CD4-positive, alpha-beta memory T cell (primary cell): Measurements from ENCODE around the gene CTDSPL. TPM values are rescaled to one million over a fixed set of nuclear protein-coding genes. Genes with fewer than 3 reads are reported as not detected.

Experiments used
- CTCF ChIA-PET: fragments of 350-600 bp; sonication (Branson Sonifier 250); formaldehyde crosslinking; loops from one replicate; lab custom pipeline; 2021; ENCODE audit warnings: inconsistent platforms; ENCODE audit not compliant: partially characterized antibody; lab: Charles Lee
- POLR2A ChIA-PET: fragments of 350-600 bp; sonication (Branson Sonifier 250); formaldehyde crosslinking; loops from one replicate; lab custom pipeline; 2021; ENCODE audit not compliant: partially characterized antibody; lab: Charles Lee
- DNase-seq, 5 donors: peaks; one replicate each; pipeline versions ENCODE4 v3.0.0 to v3.0.0-alpha.2; 2020 to 2022; ENCODE audit warnings: mixed read lengths in 1 of 5
- H3K27ac ChIP-seq: one replicate; pipeline ENCODE4 v1.7.0; 2013; ENCODE audit warnings: low read depth, low read length
- H3K27me3 ChIP-seq: 2 replicates; pipeline ENCODE4 v1.7.0; 2013; ENCODE audit warnings: mild to moderate bottlenecking, low read length, moderate library complexity; ENCODE audit not compliant: insufficient read depth
- H3K36me3 ChIP-seq: 2 replicates; pipeline ENCODE4 v1.7.0; 2013; ENCODE audit warnings: mild to moderate bottlenecking, low read length, moderate library complexity; ENCODE audit not compliant: insufficient read depth
- H3K4me1 ChIP-seq: 2 replicates; pipeline ENCODE4 v1.7.0; 2013; ENCODE audit warnings: mild to moderate bottlenecking, low read length, moderate library complexity; ENCODE audit not compliant: insufficient read depth
- H3K4me3 ChIP-seq, 2 donors: one replicate each; pipeline ENCODE4 v1.7.0; 2013; ENCODE audit warnings: low read length in 2 of 2, mild to moderate bottlenecking in 1 of 2
- H3K9me3 ChIP-seq, 2 donors: one replicate each; pipeline ENCODE4 v1.7.0; 2013; ENCODE audit warnings: low read length in 2 of 2, control low read depth in 1 of 2; ENCODE audit not compliant: control insufficient read depth in 1 of 2
- H3K27ac Mint-ChIP-seq, 7 donors: one replicate each; pipeline ENCODE4 v1.8.0; 2020 to 2021; ENCODE audit warnings: mixed read lengths in 7 of 7, mild to moderate bottlenecking in 6 of 7, inconsistent platforms in 3 of 7, moderate library complexity in 3 of 7
- H3K27me3 Mint-ChIP-seq, 2 donors: one replicate each; pipeline ENCODE4 v1.8.0; 2020 to 2021; ENCODE audit warnings: mixed read lengths in 2 of 2
- H3K36me3 Mint-ChIP-seq, 2 donors: one replicate each; pipeline ENCODE4 v1.8.0; 2020 to 2021; ENCODE audit warnings: mixed read lengths in 2 of 2, inconsistent platforms in 1 of 2, mild to moderate bottlenecking in 1 of 2
- H3K4me1 Mint-ChIP-seq, 4 donors: one replicate each; pipeline ENCODE4 v1.8.0; 2020 to 2021; ENCODE audit warnings: mixed read lengths in 4 of 4, mild to moderate bottlenecking in 1 of 4
- H3K4me3 Mint-ChIP-seq, 8 donors: one replicate each; pipeline ENCODE4 v1.8.0; 2020 to 2021; ENCODE audit warnings: mixed read lengths in 8 of 8, mild to moderate bottlenecking in 7 of 8, moderate library complexity in 6 of 8, inconsistent platforms in 3 of 8
- H3K9me3 Mint-ChIP-seq, 8 donors: one replicate each; pipeline ENCODE4 v1.8.0; 2020 to 2021; ENCODE audit warnings: mixed read lengths in 8 of 8, mild to moderate bottlenecking in 5 of 8, inconsistent platforms in 3 of 8, moderate library complexity in 1 of 8
- intact Hi-C: fragments of 100-400 bp; cut with micrococcal nuclease; formaldehyde crosslinking; loops from one replicate; pipeline ENCODE4 v1.15.1; 2023
- polyA plus RNA-seq, 2 donors: library from polyadenylated mRNA; unstranded; fragments of 300-500 nt; fragmentation: Illumina TruSeq; gene quantifications; one replicate each; pipeline ENCODE4 v1.2.3, GENCODE V29; 2021
- total RNA-seq, 2 experiments: library from RNA; stranded (reverse); gene quantifications; one replicate each; pipeline ENCODE4 v1.2.3, GENCODE V29; 2021

Gene CTDSPL
- total and polyA plus RNA-seq, 4 experiments from 2014 or later: 0.08 to 0.73 (median 0.61) TPM; not detected in 1

DNA sequence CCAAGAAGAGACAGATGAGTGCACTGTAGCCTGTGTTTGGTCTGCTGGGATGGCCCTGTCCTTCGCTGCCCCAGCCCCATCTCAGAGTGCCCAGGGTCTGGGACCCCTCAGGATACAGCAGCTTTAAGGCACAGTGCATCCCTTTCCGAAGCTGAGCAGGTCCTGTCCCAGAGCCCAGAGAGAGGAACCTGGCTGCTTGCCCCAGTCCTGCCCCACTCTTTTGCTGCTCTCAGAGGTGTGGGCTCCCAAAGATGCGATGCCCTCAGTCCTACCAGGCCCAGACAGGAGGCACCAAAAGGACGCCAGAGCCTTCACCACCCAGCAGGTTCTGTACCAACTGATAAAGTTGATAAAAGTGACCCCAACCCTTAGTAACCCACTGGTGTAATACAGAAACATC, 159.5 kb downstream of the CTDSPL start:
- H3K36me3 Mint-ChIP-seq: peaks cover 44% of the 10 kb centered on the region in 2 donors
- no peak overlapping the region for H3K4me3 Mint-ChIP-seq
- H3K27me3 Mint-ChIP-seq: no peaks in the 10 kb centered on the region
- ChIA-PET POLR2A (interaction anchor here (1.1 to 3.0 kb wide), 4 partner anchors 12 to 116 kb away, joined by 3 to 9 read pairs (median 6); partner anchors contain the start of genes ACAA1 and DLEC1), CTCF (interaction anchor here (1.1 to 2.0 kb wide), 4 partner anchors 16 to 46 kb away, joined by 3 to 7 read pairs (median 6); no protein-coding TSS in a partner anchor)
- Histone ChIP-seq H3K4me3 (no peak overlapping the region), H3K9me3 (no peaks in the 10 kb centered on the region), H3K4me1 (peaks cover 33% of the 10 kb centered on the region), H3K27me3 (no peaks in the 10 kb centered on the region), H3K27ac (no peak overlapping the region), H3K36me3 (peaks cover 25% of the 10 kb centered on the region)
- peaks cover 30 to 58% (median 42%) of the 10 kb centered on the region in 4 donors for H3K4me1 Mint-ChIP-seq
- intact Hi-C loops: no loop called here
- peaks cover 0 to 12% (median 0%) of the 10 kb centered on the region in 8 donors for H3K9me3 Mint-ChIP-seq
- H3K27ac Mint-ChIP-seq: peak overlapping the region in 6 of 7 donors; percentile 30 to 91 (median 88)
- DNase-seq: no peak

- peaks cover 34% of the 10 kb centered on the region in 2 donors for H3K36me3 Mint-ChIP-seq
- peak overlapping the region; percentile 87 for H3K27ac ChIP-seq
- POLR2A ChIA-PET: interaction anchor here (1.1 to 3.0 kb wide), 4 partner anchors 15 to 143 kb away, joined by 3 to 9 read pairs (median 8); partner anchors contain the start of genes ACAA1 and OXSR1
Measured at GRCh38 chr3:38022301-38022700, 160.6 kb downstream of the CTDSPL start.

GRCh38 chr3:38022896-38023709, 161.4 kb downstream of the CTDSPL start:
- Histone ChIP-seq H3K27me3 (no peaks in the 10 kb centered on the region), H3K9me3 (no peaks in the 10 kb centered on the region), H3K4me3 (peak overlapping the region; percentile 70 to 91), H3K36me3 (peaks cover 7% of the 10 kb centered on the region), H3K27ac (peak overlapping the region; percentile 87), H3K4me1 (peaks cover 33% of the 10 kb centered on the region)
- Mint-ChIP-seq H3K27me3 (no peaks in the 10 kb centered on the region), H3K4me1 (peaks cover 30 to 74% (median 47%) of the 10 kb centered on the region in 4 donors), H3K27ac (peak overlapping the region; percentile 91 to 100 (median 99)), H3K9me3 (peaks cover 0 to 5% (median 0%) of the 10 kb centered on the region in 8 donors), H3K4me3 (peak overlapping the region; percentile 86 to 95 (median 92)), H3K36me3 (peaks cover 26% of the 10 kb centered on the region in 2 donors)
- CTCF ChIA-PET: interaction anchor here (2.0 kb wide), 2 partner anchors 16 to 18 kb away, joined by 6 to 10 read pairs; partner anchors contain the start of gene DLEC1
- POLR2A ChIA-PET: interaction anchor here (1.1 to 1.4 kb wide), 3 partner anchors 16 to 142 kb away, joined by 4 to 8 read pairs (median 7); partner anchors contain the start of gene OXSR1
- intact Hi-C loops: no loop called here
- DNase-seq: no peak

More at GRCh38 chr3:38022301-38022700, 160.6 kb downstream of the CTDSPL start:
- CTCF ChIA-PET: interaction anchor here (2.0 kb wide), 2 partner anchors 17 kb away, joined by 6 to 10 read pairs; partner anchors contain the start of gene DLEC1
- Histone ChIP-seq H3K36me3 (peaks cover 14% of the 10 kb centered on the region), H3K4me3 (no peak overlapping the region), H3K4me1 (peaks cover 33% of the 10 kb centered on the region), H3K9me3 (no peaks in the 10 kb centered on the region), H3K27me3 (no peaks in the 10 kb centered on the region)
- Mint-ChIP-seq H3K27me3 (no peaks in the 10 kb centered on the region), H3K4me1 (peaks cover 30 to 66% (median 42%) of the 10 kb centered on the region in 4 donors), H3K4me3 (peak overlapping the region in 3 of 8 donors; percentile 30 to 92 (median 32)), H3K9me3 (peaks cover 0 to 5% (median 0%) of the 10 kb centered on the region in 8 donors), H3K27ac (peak overlapping the region; percentile 72 to 99 (median 91))
- DNase-seq: no peak
- intact Hi-C loops: no loop called here

GRCh38 chr3:38026856-38027255, 165.2 kb downstream of the CTDSPL start:
- ChIA-PET CTCF (no interaction called here), POLR2A (interaction anchor here (0.9 kb wide), 1 partner anchor 26 kb away, joined by 3 read pairs; no protein-coding TSS in a partner anchor)
- H3K36me3 ChIP-seq: no peaks in the 10 kb centered on the region
- H3K4me3 ChIP-seq: no peak overlapping the region
- DNase-seq: no peak
- peaks cover 32 to 77% (median 50%) of the 10 kb centered on the region in 4 donors for H3K4me1 Mint-ChIP-seq
- H3K9me3 ChIP-seq: no peaks in the 10 kb centered on the region
- H3K4me1 ChIP-seq: peaks cover 57% of the 10 kb centered on the region
- no peaks in the 10 kb centered on the region for H3K27me3 Mint-ChIP-seq
- intact Hi-C loops: no loop called here
- no peaks in the 10 kb centered on the region for H3K27me3 ChIP-seq
- peaks cover 0 to 4% (median 0%) of the 10 kb centered on the region in 8 donors for H3K9me3 Mint-ChIP-seq
- peak overlapping the region in 5 of 7 donors; percentile 70 to 93 (median 81) for H3K27ac Mint-ChIP-seq
- peak overlapping the region in 4 of 8 donors; percentile 6 to 43 (median 12) for H3K4me3 Mint-ChIP-seq
- peaks cover 0 to 7% of the 10 kb centered on the region in 2 donors for H3K36me3 Mint-ChIP-seq
- peak overlapping the region; percentile 17 for H3K27ac ChIP-seq

DNA sequence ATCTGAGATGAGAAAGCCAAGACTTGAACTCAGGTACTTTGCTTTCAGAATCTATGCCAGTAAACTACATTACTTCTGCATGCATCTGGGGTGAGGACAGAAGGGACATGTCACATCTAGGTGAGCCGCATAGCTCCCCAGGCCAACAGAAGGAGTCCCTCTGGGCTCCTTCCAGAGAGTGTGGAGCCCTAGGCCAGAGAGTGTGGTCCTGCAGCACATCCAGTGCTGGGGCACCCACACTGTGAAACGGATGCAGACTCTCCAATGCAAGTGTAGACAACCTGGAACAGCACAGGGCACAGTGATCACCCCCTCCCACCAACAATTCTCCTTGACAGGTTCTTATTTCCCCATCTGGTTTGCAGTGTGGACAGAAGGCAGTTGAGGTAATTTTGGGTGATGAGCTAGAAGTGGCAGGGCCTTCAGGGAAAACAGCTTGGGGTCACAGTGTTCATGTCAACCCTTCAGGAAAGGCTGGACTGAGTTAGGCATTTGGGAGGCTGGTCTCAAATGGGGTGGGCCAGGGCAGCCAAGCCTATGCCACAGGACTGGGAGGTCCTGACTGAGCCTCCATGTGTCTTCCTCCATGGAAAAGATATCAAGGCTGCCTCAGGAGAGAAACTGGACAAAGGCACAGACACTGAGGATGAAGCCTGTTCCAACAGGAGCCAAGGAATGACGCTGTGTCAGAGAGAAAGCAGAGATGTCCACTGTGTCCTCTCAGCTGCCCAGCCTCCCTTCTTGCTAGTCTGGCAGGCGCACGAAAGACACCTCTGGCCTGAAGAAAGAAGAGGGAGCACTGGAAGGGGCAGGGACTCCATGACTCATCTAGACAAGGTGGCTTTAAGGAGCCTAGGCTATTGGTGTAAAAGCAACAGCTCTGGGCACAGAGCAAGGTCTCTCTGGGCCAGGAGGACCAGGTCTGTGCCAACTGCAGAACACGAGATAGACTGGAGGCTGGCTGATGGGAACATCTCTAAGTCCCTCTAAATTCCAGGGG, 166.1 kb downstream of the CTDSPL start:
- Mint-ChIP-seq H3K4me3 (peak overlapping the region; percentile 75 to 89 (median 83)), H3K27me3 (no peaks in the 10 kb centered on the region), H3K4me1 (peaks cover 35 to 73% (median 45%) of the 10 kb centered on the region in 4 donors), H3K27ac (peak overlapping the region; percentile 70 to 94 (median 86)), H3K36me3 (peaks cover 0 to 7% of the 10 kb centered on the region in 2 donors), H3K9me3 (peaks cover 0 to 4% (median 0%) of the 10 kb centered on the region in 8 donors)
- no peak overlapping the region for H3K4me3 ChIP-seq
- H3K4me1 ChIP-seq: peaks cover 54% of the 10 kb centered on the region
- no peak for DNase-seq
- intact Hi-C loops: no loop called here
- peak overlapping the region; percentile 21 for H3K27ac ChIP-seq
- H3K9me3 ChIP-seq: no peaks in the 10 kb centered on the region
- POLR2A ChIA-PET: no interaction called here
- H3K36me3 ChIP-seq: no peaks in the 10 kb centered on the region
- H3K27me3 ChIP-seq: no peaks in the 10 kb centered on the region
- CTCF ChIA-PET: interaction anchor here (0.8 to 1.5 kb wide), 2 partner anchors 24 to 135 kb away, joined by 3 read pairs; no protein-coding TSS in a partner anchor

- ChIA-PET CTCF (interaction anchor here (1.2 to 1.5 kb wide), 3 partner anchors 10 to 25 kb away, joined by 3 to 11 read pairs (median 3); partner anchors contain the start of gene DLEC1), POLR2A (interaction anchor here (0.9 to 2.0 kb wide), 3 partner anchors 8 to 108 kb away, joined by 3 to 5 read pairs (median 3); partner anchors contain the start of gene ACAA1)
- no peak overlapping the region for H3K4me3 ChIP-seq
- H3K4me1 ChIP-seq: peaks cover 44% of the 10 kb centered on the region
- H3K27ac ChIP-seq: peak overlapping the region; percentile 21
- no peak for DNase-seq
- H3K9me3 ChIP-seq: no peaks in the 10 kb centered on the region
- Mint-ChIP-seq H3K9me3 (peaks cover 0 to 3% (median 0%) of the 10 kb centered on the region in 8 donors), H3K27me3 (no peaks in the 10 kb centered on the region), H3K27ac (peak overlapping the region; percentile 53 to 94 (median 86)), H3K4me1 (peaks cover 29 to 63% (median 37%) of the 10 kb centered on the region in 4 donors), H3K36me3 (peaks cover 0 to 4% of the 10 kb centered on the region in 2 donors), H3K4me3 (peak overlapping the region; percentile 75 to 89 (median 83))
- intact Hi-C loops: no loop called here
- no peaks in the 10 kb centered on the region for H3K36me3 ChIP-seq
- no peaks in the 10 kb centered on the region for H3K27me3 ChIP-seq
Measured at GRCh38 chr3:38028621-38029361, 167.1 kb downstream of the CTDSPL start.
